ENCODE results near the gene CD52. TPM values are rescaled to one million over a fixed set of nuclear protein-coding genes. Genes with fewer than 3 reads are reported as not detected.

Gene CD52
- total and polyA plus RNA-seq, 2 of the 4 experiments (the other 2 are of a cell fraction), result 1.6 TPM; not detected in 1

GRCh38 chr1:26314501-26314900 is 3.3 kb upstream of the CD52 start:
- Histone ChIP-seq H3K4me1 (ENCODE audit: control insufficient read depth, insufficient read depth, low read length) (peaks cover 2% of the 10 kb centered on the region; the same call in 1 of the 2 replicates), H4K91ac (ENCODE audit: insufficient read depth, low read depth, low read length) (no peak overlapping the region), H3K79me1 (ENCODE audit: low read depth in 1 of 2, low read length in 2 of 2) (no peaks in the 10 kb centered on the region), H2BK20ac (ENCODE audit: low read depth, low read length) (no peak overlapping the region), H2AFZ (replicated peaks; ENCODE audit: low read length, poor library complexity) (no peak overlapping the region), H3K23ac (ENCODE audit: low read depth, low read length) (no peak overlapping the region), H3K4me3 (ENCODE audit: insufficient read depth, low read depth, low read length) (no peak overlapping the region), H3K9ac (ENCODE audit: low read depth, low read length) (no peak overlapping the region), H3K9me1 (ENCODE audit: insufficient read depth, low read length) (no peaks in the 10 kb centered on the region), H3K18ac (ENCODE audit: low read depth, low read length) (no peak overlapping the region), H3K27me3 (ENCODE audit: control insufficient read depth, insufficient read depth, low read length) (peaks cover 4% of the 10 kb centered on the region; the same call in 1 of the 2 replicates), H3K4me2 (ENCODE audit: low read depth, low read length) (no peak overlapping the region), H3K4ac (ENCODE audit: low read depth, low read length) (no peak overlapping the region), H2BK15ac (ENCODE audit: low read depth, low read length) (no peak overlapping the region), H4K20me1 (ENCODE audit: insufficient read depth, low read length) (no peaks in the 10 kb centered on the region), H2BK120ac (ENCODE audit: low read depth, low read length) (no peak overlapping the region), H3K27ac (ENCODE audit: insufficient read depth, low read length) (no peak overlapping the region), H3K9me3 (ENCODE audit: control insufficient read depth, insufficient read depth, low read length) (no peaks in the 10 kb centered on the region), H4K8ac (ENCODE audit: low read depth in 2 of 2, low read length in 2 of 2) (no peak overlapping the region), H4K5ac (ENCODE audit: low read depth, low read length) (no peak overlapping the region), H2BK5ac (ENCODE audit: low read depth, low read length, poor library complexity, severe bottlenecking) (no peak overlapping the region), H3K14ac (replicated peaks; ENCODE audit: low read depth, low read length) (no peak overlapping the region), H2AK5ac (ENCODE audit: low read depth, low read length) (no peak overlapping the region), H2AK9ac (replicated peaks; ENCODE audit: low read depth, low read length, poor library complexity) (no peak overlapping the region), H3K36me3 (ENCODE audit: control insufficient read depth, insufficient read depth, low read length) (no peaks in the 10 kb centered on the region), H3K56ac (ENCODE audit: extremely low read depth, insufficient read depth, low read length) (no peak overlapping the region)
- DNase-seq, result no peak
- no peak for ATAC-seq (ENCODE audit: low read depth)
- intact Hi-C loops (cut with micrococcal nuclease), result no loop called here
- no TSS peak for BruUV-seq (replicated peaks)
- in situ Hi-C loops (cut with MboI; ENCODE audit: low sequenced_read_pairs), result no loop called here
- WGBS, 2 experiments (ENCODE audit: extremely low coverage in 2 of 2, insufficient read length in 1 of 2), result 80% methylated on average over 1 of the region's 5 CpGs; no CpG with 5 or more reads in 1 of the 2 experiments
- ChIA-PET CTCF (interaction anchor here (0.8 to 1.4 kb wide), 2 partner anchors 39 to 145 kb away, joined by 5 read pairs; partner anchors contain the start of gene ZNF593), POLR2A (ENCODE audit: unreplicated experiment) (no interaction called here)
- TF ChIP-seq CTCF (conservative IDR thresholded peaks at IDR 0.05; ENCODE audit: low read depth, low read length), result no peak
- dilution Hi-C loops (cut with HindIII; ENCODE audit: low sequenced_read_pairs, unreplicated experiment), result no loop called here
